Measurements from ENCODE around the gene HSD17B2. TPM values are rescaled to one million over a fixed set of nuclear protein-coding genes. Genes with fewer than 3 reads are reported as not detected.

Gene HSD17B2
- total RNA-seq, 1 experiment from 2014 or later = not detected

DNA sequence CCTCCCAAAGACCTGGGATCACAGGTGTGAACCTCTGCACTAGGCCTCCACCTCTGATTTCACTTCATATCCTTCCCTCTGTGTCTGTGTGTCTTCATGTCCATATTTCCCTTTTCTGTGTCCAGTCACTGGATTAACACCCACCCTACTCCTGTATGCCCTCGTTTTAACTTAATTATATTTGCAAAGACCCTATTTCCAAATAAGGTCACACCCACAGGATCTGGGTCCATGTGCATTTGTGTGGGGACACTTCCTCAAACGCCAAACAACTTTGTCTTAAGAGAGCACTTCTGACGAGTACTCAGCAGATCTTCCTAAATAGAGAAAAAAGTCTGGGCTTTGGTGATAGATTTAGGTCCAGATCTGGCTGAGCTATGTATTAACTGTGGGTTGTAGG is 78.7 kb downstream of the HSD17B2 start:
- H3K36me3 ChIP-seq (ENCODE audit: insufficient read depth, low read length) = no peaks in the 10 kb centered on the region
- no peak for DNase-seq
- no peak overlapping the region for H2AFZ ChIP-seq (ENCODE audit: low read length)
- H3K9ac ChIP-seq (ENCODE audit: low read length) = no peak overlapping the region
- H3K4me2 ChIP-seq (ENCODE audit: low read depth, low read length, poor library complexity, severe bottlenecking) = no peak overlapping the region
- H3K4me3 ChIP-seq (ENCODE audit: low read length) = no peak overlapping the region
- no peaks in the 10 kb centered on the region for H3K9me2 ChIP-seq (replicated peaks; ENCODE audit: insufficient read depth, low read length)
- no peaks in the 10 kb centered on the region for H3K27me3 ChIP-seq (ENCODE audit: low read length)
- no peak overlapping the region for H3K27ac ChIP-seq (ENCODE audit: low read length)
- no peaks in the 10 kb centered on the region for H3K9me3 ChIP-seq (ENCODE audit: low read length)
- no peaks in the 10 kb centered on the region for H3K4me1 ChIP-seq (ENCODE audit: low read length)
- H3K79me2 ChIP-seq (ENCODE audit: low read length) = no peaks in the 10 kb centered on the region
- no peaks in the 10 kb centered on the region for H4K20me1 ChIP-seq (ENCODE audit: insufficient read depth, low read depth, low read length)

- H3K4me2 ChIP-seq (ENCODE audit: low read depth, low read length, poor library complexity, severe bottlenecking) = no peak overlapping the region
- no peak overlapping the region for H3K27ac ChIP-seq (ENCODE audit: low read length)
- no peaks in the 10 kb centered on the region for H3K27me3 ChIP-seq (ENCODE audit: low read length)
- no peaks in the 10 kb centered on the region for H3K36me3 ChIP-seq (ENCODE audit: insufficient read depth, low read length)
- H3K79me2 ChIP-seq (ENCODE audit: low read length) = no peaks in the 10 kb centered on the region
- H3K9ac ChIP-seq (ENCODE audit: low read length) = no peak overlapping the region
- H2AFZ ChIP-seq (ENCODE audit: low read length) = no peak overlapping the region
- no peaks in the 10 kb centered on the region for H3K4me1 ChIP-seq (ENCODE audit: low read length)
- H3K9me2 ChIP-seq (replicated peaks; ENCODE audit: insufficient read depth, low read length) = no peaks in the 10 kb centered on the region
- H3K9me3 ChIP-seq (ENCODE audit: low read length) = no peaks in the 10 kb centered on the region
- DNase-seq = no peak
- H4K20me1 ChIP-seq (ENCODE audit: insufficient read depth, low read depth, low read length) = no peaks in the 10 kb centered on the region
- H3K4me3 ChIP-seq (ENCODE audit: low read length) = no peak overlapping the region
Observed at GRCh38 chr16:82116535-82116934, 81.5 kb downstream of the HSD17B2 start.

DNA sequence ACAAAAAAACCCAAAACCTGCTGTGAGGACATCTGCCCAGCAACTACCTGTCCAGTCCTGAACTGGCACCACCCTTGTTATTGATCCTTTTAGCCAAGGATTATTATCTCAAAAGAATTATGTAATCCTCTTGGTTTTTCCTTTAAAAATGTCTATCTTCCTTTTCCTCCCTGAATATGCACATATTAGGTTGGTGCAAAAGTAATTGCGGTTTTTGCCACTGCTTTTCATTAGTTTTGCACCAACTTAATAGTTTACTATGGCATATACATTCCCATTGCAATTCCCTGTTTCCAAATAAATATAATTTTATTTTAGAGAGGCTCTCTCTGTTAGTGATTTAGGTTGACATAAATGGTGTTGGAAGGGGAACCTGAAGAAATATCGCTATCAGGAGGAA is 83.7 kb downstream of the HSD17B2 start:
- Histone ChIP-seq H4K20me1 (ENCODE audit: insufficient read depth, low read depth, low read length) (no peaks in the 10 kb centered on the region), H3K4me1 (ENCODE audit: low read length) (no peaks in the 10 kb centered on the region), H3K27ac (ENCODE audit: low read length) (no peak overlapping the region), H3K36me3 (ENCODE audit: insufficient read depth, low read length) (no peaks in the 10 kb centered on the region), H3K4me2 (ENCODE audit: low read depth, low read length, poor library complexity, severe bottlenecking) (no peak overlapping the region), H3K9me3 (ENCODE audit: low read length) (no peaks in the 10 kb centered on the region), H3K79me2 (ENCODE audit: low read length) (no peaks in the 10 kb centered on the region), H2AFZ (ENCODE audit: low read length) (no peak overlapping the region), H3K9me2 (replicated peaks; ENCODE audit: insufficient read depth, low read length) (no peaks in the 10 kb centered on the region), H3K27me3 (ENCODE audit: low read length) (no peaks in the 10 kb centered on the region), H3K4me3 (ENCODE audit: low read length) (no peak overlapping the region), H3K9ac (ENCODE audit: low read length) (no peak overlapping the region)
- DNase-seq = no peak

GRCh38 chr16:82119405-82119804 is 84.4 kb downstream of the HSD17B2 start:
- Histone ChIP-seq H3K27ac (ENCODE audit: low read length) (no peak overlapping the region), H3K9me3 (ENCODE audit: low read length) (no peaks in the 10 kb centered on the region), H2AFZ (ENCODE audit: low read length) (no peak overlapping the region), H3K9ac (ENCODE audit: low read length) (no peak overlapping the region), H3K4me2 (ENCODE audit: low read depth, low read length, poor library complexity, severe bottlenecking) (no peak overlapping the region), H3K27me3 (ENCODE audit: low read length) (no peaks in the 10 kb centered on the region), H3K4me3 (ENCODE audit: low read length) (no peak overlapping the region), H3K4me1 (ENCODE audit: low read length) (no peaks in the 10 kb centered on the region), H3K36me3 (ENCODE audit: insufficient read depth, low read length) (no peaks in the 10 kb centered on the region), H4K20me1 (ENCODE audit: insufficient read depth, low read depth, low read length) (no peaks in the 10 kb centered on the region), H3K9me2 (replicated peaks; ENCODE audit: insufficient read depth, low read length) (no peaks in the 10 kb centered on the region), H3K79me2 (ENCODE audit: low read length) (no peaks in the 10 kb centered on the region)
- DNase-seq = no peak

- Histone ChIP-seq H3K4me2 (ENCODE audit: low read depth, low read length, poor library complexity, severe bottlenecking) (no peak overlapping the region), H3K9me3 (ENCODE audit: low read length) (no peaks in the 10 kb centered on the region), H3K27ac (ENCODE audit: low read length) (no peak overlapping the region), H2AFZ (ENCODE audit: low read length) (no peak overlapping the region), H4K20me1 (ENCODE audit: insufficient read depth, low read depth, low read length) (no peaks in the 10 kb centered on the region), H3K4me1 (ENCODE audit: low read length) (no peaks in the 10 kb centered on the region), H3K79me2 (ENCODE audit: low read length) (no peaks in the 10 kb centered on the region), H3K4me3 (ENCODE audit: low read length) (no peak overlapping the region), H3K9ac (ENCODE audit: low read length) (no peak overlapping the region), H3K9me2 (replicated peaks; ENCODE audit: insufficient read depth, low read length) (no peaks in the 10 kb centered on the region), H3K36me3 (ENCODE audit: insufficient read depth, low read length) (no peaks in the 10 kb centered on the region), H3K27me3 (ENCODE audit: low read length) (no peaks in the 10 kb centered on the region)
- no peak for DNase-seq
Observed at GRCh38 chr16:82124651-82125050, 89.6 kb downstream of the HSD17B2 start.

DNA sequence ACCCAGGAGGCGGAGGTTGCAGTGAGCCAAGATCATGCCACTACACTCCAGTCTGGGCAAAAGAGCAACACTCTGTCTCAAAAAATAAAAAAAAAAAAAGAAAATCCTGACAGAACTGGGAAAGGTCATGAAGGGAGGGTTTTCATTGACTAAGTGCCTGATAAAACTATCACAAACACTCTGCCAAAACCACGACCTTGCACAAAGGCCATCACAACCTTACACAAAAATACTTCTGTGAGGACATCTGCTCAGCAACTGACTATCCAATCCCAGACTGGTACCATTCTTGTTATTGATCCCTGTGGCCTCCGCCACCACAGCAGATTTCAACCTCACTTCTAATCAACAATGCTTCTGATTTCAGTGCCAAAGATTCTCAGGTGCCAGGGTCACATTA is 94.8 kb downstream of the HSD17B2 start:
- Histone ChIP-seq H4K20me1 (ENCODE audit: insufficient read depth, low read depth, low read length) (no peaks in the 10 kb centered on the region), H3K4me2 (ENCODE audit: low read depth, low read length, poor library complexity, severe bottlenecking) (no peak overlapping the region), H3K27me3 (ENCODE audit: low read length) (no peaks in the 10 kb centered on the region), H3K9me3 (ENCODE audit: low read length) (no peaks in the 10 kb centered on the region), H3K79me2 (ENCODE audit: low read length) (no peaks in the 10 kb centered on the region), H3K27ac (ENCODE audit: low read length) (no peak overlapping the region), H3K36me3 (ENCODE audit: insufficient read depth, low read length) (no peaks in the 10 kb centered on the region), H3K9ac (ENCODE audit: low read length) (no peak overlapping the region), H2AFZ (ENCODE audit: low read length) (no peak overlapping the region), H3K9me2 (replicated peaks; ENCODE audit: insufficient read depth, low read length) (no peaks in the 10 kb centered on the region), H3K4me3 (ENCODE audit: low read length) (no peak overlapping the region), H3K4me1 (ENCODE audit: low read length) (no peaks in the 10 kb centered on the region)
- DNase-seq = no peak

- Histone ChIP-seq H3K4me3 (ENCODE audit: low read length) (no peak overlapping the region), H3K9me2 (replicated peaks; ENCODE audit: insufficient read depth, low read length) (no peaks in the 10 kb centered on the region), H2AFZ (ENCODE audit: low read length) (no peak overlapping the region), H3K9me3 (ENCODE audit: low read length) (no peaks in the 10 kb centered on the region), H3K36me3 (ENCODE audit: insufficient read depth, low read length) (no peaks in the 10 kb centered on the region), H3K27ac (ENCODE audit: low read length) (no peak overlapping the region), H4K20me1 (ENCODE audit: insufficient read depth, low read depth, low read length) (no peaks in the 10 kb centered on the region), H3K79me2 (ENCODE audit: low read length) (no peaks in the 10 kb centered on the region), H3K27me3 (ENCODE audit: low read length) (no peaks in the 10 kb centered on the region), H3K9ac (ENCODE audit: low read length) (no peak overlapping the region), H3K4me1 (ENCODE audit: low read length) (no peaks in the 10 kb centered on the region), H3K4me2 (ENCODE audit: low read depth, low read length, poor library complexity, severe bottlenecking) (no peak overlapping the region)
- DNase-seq = no peak
Observed at GRCh38 chr16:82133798-82134197, 98.7 kb downstream of the HSD17B2 start.

- Histone ChIP-seq H3K36me3 (ENCODE audit: insufficient read depth, low read length) (no peaks in the 10 kb centered on the region), H3K4me1 (ENCODE audit: low read length) (no peaks in the 10 kb centered on the region), H3K4me3 (ENCODE audit: low read length) (no peak overlapping the region), H4K20me1 (ENCODE audit: insufficient read depth, low read depth, low read length) (no peaks in the 10 kb centered on the region), H3K9me2 (replicated peaks; ENCODE audit: insufficient read depth, low read length) (no peaks in the 10 kb centered on the region), H3K27ac (ENCODE audit: low read length) (no peak overlapping the region), H3K9ac (ENCODE audit: low read length) (no peak overlapping the region), H3K4me2 (ENCODE audit: low read depth, low read length, poor library complexity, severe bottlenecking) (no peak overlapping the region), H3K79me2 (ENCODE audit: low read length) (no peaks in the 10 kb centered on the region), H3K27me3 (ENCODE audit: low read length) (no peaks in the 10 kb centered on the region), H2AFZ (ENCODE audit: low read length) (no peak overlapping the region), H3K9me3 (ENCODE audit: low read length) (no peaks in the 10 kb centered on the region)
- no peak for DNase-seq
Observed at GRCh38 chr16:82134846-82135245, 99.8 kb downstream of the HSD17B2 start.

- no peaks in the 10 kb centered on the region for H3K36me3 ChIP-seq (ENCODE audit: insufficient read depth, low read length)
- H2AFZ ChIP-seq (ENCODE audit: low read length) = no peak overlapping the region
- no peak overlapping the region for H3K4me2 ChIP-seq (ENCODE audit: low read depth, low read length, poor library complexity, severe bottlenecking)
- H3K9ac ChIP-seq (ENCODE audit: low read length) = no peak overlapping the region
- H3K4me3 ChIP-seq (ENCODE audit: low read length) = no peak overlapping the region
- no peak overlapping the region for H3K27ac ChIP-seq (ENCODE audit: low read length)
- H4K20me1 ChIP-seq (ENCODE audit: insufficient read depth, low read depth, low read length) = no peaks in the 10 kb centered on the region
- H3K27me3 ChIP-seq (ENCODE audit: low read length) = no peaks in the 10 kb centered on the region
- no peaks in the 10 kb centered on the region for H3K79me2 ChIP-seq (ENCODE audit: low read length)
- no peaks in the 10 kb centered on the region for H3K9me2 ChIP-seq (replicated peaks; ENCODE audit: insufficient read depth, low read length)
- DNase-seq = no peak
- no peaks in the 10 kb centered on the region for H3K4me1 ChIP-seq (ENCODE audit: low read length)
- H3K9me3 ChIP-seq (ENCODE audit: low read length) = no peaks in the 10 kb centered on the region
Observed at GRCh38 chr16:82135844-82136243, 100.8 kb downstream of the HSD17B2 start.

Measured in Karpas-422 (cell line).